IPS DF 4.7 (cell line): ENCODE measurements around the gene LCP1.

Experiments
- DNase-seq: peaks from one replicate; pipeline ENCODE4 v3.0.0-alpha.2; 2013; ENCODE audit warnings: low spot score; ENCODE audit errors: extremely low read depth

LCP1 gene

GRCh38 chr13:46103037-46103436 lies 78.9 kb downstream of the LCP1 start:
- DNase-seq = no peak

- no peak for DNase-seq
Observed at GRCh38 chr13:46102255-46102605, 79.7 kb downstream of the LCP1 start.

GRCh38 chr13:46101484-46102254 lies 80.3 kb downstream of the LCP1 start:
- no peak for DNase-seq

DNA sequence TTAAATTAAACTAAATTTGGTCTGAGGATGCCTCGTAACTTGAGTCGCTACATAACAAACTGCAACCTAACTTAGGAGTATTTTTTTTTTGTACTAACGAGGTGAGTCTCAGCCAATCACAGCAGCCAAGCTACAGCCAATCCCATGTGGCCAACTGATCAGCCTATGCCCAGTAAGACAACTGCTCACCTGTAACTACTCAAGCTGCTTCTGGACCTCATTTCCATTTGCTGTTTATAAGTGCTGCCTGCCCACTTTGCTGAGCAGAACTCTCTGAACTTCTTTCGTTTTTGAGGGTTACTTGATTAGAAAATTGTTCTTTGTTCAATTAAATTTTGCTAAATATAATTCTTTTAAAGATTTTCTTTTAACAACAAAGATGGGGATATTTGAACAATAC lies 81.0 kb downstream of the LCP1 start:
- no peak for DNase-seq

GRCh38 chr13:46100191-46100815 lies 81.7 kb downstream of the LCP1 start:
- no peak for DNase-seq

DNA sequence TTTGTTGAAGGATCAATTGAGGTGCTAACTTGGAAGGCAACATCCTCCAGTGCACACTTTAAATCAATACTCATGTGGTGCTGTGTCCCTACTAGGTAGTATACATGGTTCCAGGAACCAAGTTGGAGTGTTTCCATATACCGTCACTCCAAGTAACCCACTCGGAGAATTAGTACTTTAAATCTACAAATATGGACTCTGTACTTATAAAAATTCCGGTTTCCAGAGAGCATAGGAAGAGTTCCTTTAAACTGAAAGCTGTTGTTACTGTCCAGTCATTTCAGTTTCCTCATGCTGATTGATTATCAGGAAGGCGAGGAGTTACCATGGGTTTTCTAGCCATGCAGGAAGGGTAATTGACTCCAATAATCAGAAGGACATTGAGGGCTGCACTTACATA lies 84.3 kb downstream of the LCP1 start:
- DNase-seq = no peak

DNA sequence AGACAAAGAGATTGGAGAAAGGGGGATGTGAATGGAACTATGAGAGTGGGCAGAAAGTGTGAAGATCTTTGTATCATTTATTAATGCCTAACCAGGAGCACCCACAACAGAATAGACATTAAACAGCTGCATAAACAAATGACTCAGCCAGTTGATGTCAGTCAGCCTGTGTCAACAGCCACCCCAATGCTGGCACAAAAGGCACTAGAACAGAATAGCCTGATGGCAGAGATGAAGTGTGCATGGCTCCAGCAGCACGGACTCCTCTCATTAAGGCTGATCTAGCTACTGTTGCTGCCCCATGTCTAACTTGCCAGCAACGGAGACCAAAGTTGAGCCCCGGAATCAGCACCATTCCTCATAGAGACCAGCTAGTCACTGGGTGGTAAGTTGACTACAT lies 85.0 kb downstream of the LCP1 start:
- DNase-seq = no peak

- no peak for DNase-seq
Observed at GRCh38 chr13:46094478-46094877, 87.5 kb downstream of the LCP1 start.

DNA sequence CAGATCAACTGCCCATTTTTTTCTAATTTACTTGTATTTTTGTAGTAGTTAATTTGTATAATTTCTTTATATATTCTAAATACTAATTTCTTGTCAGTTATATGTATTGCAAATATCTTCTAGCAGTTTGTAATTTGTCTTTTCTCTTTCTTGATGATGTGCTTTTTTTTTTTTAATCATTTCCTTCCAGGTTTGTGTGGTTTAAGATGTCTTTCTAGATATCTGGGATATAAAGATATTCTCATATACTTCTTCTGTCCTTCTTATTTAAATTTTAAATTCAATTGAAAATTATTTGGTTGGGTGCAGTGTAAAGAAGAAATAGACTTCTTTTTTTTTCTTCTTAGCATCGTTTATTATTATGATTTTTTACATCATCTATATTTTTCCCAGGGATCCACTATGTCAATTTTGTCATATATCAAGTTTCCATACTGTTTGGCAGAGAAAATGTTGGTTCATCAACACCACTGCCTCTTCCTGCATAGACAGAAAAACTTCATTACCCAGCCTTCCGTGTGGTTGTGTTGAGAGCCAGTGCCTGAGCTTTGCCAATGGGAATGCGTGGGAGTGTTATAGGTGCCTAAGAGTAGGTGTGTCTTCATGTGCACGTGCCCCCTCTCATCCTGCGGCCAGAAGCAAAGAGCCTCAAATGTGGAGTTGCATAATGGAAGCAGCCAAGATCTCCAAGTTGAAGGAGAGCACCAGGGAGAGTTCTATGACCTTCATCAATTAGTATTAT lies 93.0 kb downstream of the LCP1 start:
- DNase-seq = no peak

GRCh38 chr13:46087481-46087880 lies 94.5 kb downstream of the LCP1 start:
- DNase-seq = no peak

DNA sequence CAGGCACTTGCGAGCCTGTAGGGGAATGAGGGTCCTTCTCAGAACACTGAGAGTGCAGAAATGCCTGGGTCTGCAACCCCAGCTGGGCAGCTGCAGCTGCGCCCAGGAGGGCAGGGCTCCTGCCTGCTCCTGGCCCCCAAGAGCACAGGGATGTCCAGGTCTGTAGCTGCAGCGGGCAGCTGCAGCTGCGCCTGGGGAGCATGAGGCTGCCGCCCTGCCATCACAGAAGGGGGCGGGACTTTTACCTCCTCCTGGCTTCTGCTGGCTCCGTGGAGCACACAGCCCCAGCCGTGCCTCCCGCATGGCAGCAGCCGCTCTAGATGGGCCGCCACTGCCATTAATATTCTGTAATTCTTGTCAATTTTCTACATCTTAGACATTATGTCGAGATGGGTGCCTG lies 95.0 kb downstream of the LCP1 start:
- no peak for DNase-seq

DNA sequence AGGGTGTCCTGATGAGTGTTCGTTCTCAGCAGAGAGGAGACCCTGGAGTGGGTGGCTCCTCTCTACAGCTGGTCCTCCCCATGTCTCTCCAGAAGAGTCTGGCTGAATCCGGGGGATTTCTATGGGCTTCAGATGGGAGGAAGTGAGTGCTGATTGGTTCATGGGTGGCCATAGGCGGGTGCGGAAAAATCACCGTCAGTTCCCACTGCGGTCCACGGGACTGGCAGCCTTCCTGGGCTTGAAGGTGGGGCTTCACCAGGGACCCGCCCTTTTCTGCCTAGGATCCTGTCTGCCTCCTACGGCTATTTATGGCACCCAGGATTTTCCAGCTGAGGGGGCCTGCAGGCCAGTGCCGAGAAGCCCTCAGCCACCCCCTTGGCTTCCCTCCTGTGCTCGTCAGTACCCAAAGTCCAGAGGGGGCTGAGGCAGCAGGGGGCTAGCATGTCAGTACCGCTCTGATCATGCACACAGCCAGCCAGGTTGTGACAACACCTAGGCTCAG lies 95.5 kb downstream of the LCP1 start:
- DNase-seq = no peak

GRCh38 chr13:46085737-46086136 lies 96.2 kb downstream of the LCP1 start:
- DNase-seq = no peak

- DNase-seq = no peak
Observed at GRCh38 chr13:46082324-46082723, 99.7 kb downstream of the LCP1 start.

GRCh38 chr13:46079770-46080169 lies 102.2 kb downstream of the LCP1 start:
- no peak for DNase-seq

DNA sequence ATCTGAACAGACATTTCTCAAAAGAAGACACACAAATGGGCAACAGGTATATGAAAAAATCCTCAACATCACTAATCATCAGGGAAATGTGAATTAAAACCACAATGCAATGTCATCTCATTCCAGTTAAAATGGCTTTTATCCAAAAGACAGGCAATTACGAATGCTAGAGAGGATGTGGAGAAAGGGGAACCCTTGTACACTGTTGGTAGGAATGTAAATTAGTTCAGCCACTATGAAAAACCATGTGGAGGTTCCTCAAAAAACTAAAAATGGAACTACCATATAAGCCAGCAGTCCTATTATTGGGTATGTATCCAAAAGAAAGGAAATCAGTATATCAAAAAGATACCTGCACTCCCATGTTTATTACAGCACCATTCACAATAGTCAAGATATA lies 104.7 kb downstream of the LCP1 start:
- DNase-seq = no peak

- no peak for DNase-seq
Observed at GRCh38 chr13:46076827-46077226, 105.2 kb downstream of the LCP1 start.
